ENCODE results near the gene SEC16A.

SEC16A gene, protein sequence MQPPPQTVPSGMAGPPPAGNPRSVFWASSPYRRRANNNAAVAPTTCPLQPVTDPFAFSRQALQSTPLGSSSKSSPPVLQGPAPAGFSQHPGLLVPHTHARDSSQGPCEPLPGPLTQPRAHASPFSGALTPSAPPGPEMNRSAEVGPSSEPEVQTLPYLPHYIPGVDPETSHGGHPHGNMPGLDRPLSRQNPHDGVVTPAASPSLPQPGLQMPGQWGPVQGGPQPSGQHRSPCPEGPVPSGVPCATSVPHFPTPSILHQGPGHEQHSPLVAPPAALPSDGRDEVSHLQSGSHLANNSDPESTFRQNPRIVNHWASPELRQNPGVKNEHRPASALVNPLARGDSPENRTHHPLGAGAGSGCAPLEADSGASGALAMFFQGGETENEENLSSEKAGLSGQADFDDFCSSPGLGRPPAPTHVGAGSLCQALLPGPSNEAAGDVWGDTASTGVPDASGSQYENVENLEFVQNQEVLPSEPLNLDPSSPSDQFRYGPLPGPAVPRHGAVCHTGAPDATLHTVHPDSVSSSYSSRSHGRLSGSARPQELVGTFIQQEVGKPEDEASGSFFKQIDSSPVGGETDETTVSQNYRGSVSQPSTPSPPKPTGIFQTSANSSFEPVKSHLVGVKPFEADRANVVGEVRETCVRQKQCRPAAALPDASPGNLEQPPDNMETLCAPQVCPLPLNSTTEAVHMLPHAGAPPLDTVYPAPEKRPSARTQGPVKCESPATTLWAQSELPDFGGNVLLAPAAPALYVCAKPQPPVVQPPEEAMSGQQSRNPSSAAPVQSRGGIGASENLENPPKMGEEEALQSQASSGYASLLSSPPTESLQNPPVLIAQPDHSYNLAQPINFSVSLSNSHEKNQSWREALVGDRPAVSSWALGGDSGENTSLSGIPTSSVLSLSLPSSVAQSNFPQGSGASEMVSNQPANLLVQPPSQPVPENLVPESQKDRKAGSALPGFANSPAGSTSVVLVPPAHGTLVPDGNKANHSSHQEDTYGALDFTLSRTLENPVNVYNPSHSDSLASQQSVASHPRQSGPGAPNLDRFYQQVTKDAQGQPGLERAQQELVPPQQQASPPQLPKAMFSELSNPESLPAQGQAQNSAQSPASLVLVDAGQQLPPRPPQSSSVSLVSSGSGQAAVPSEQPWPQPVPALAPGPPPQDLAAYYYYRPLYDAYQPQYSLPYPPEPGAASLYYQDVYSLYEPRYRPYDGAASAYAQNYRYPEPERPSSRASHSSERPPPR (N-terminal part only)

DNA sequence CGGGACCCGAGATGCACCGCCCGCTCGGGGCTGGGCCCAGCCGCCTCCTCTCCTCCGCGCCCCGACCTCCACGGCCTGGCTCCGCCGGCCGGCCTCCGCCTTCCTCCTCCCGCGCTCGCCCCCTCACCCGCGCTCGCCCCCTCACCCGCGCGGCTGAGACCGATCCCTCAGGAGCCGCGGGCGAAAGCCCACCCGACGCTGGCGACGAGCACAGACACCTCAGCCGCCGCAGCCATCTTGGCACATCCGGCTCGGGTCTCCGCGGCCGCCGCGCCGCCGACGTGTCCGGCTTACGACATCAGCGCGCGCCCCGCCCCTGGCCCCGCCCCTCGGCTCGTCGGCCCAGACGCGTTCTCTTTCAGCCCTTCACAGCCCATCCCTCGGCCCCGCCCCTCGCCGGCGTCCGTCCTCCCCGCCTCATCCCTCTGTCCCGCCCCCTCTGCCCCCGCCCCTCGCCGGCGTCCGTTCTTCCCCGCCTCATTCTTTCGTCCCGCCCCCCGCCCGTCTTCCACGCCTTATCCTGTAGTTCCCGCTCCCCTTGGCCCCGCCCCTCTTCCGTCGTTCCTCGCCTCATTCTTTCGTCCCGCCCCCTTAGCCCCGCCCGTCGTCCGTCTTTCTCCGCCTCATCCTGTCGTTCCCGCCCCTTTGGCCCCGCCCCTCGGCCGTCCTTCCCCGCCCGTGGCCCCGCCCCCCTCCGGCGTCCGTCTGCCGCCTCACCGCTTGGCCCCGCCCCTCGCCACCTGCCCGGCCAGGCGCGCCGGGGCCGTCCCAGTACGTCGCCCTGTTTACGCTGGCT, at the start of gene SEC16A:
Gene SEC16A, minus strand, starts transcription at position 248 of the 796 bp plus-strand sequence. CDS start 5,425 bp downstream, outside the sequence.
- peak; percentile 98 to 99 for DNase-seq

- no peak for DNase-seq
Observed at GRCh38 chr9:136531904-136532798, 49.3 kb upstream of the SEC16A start.

DNA sequence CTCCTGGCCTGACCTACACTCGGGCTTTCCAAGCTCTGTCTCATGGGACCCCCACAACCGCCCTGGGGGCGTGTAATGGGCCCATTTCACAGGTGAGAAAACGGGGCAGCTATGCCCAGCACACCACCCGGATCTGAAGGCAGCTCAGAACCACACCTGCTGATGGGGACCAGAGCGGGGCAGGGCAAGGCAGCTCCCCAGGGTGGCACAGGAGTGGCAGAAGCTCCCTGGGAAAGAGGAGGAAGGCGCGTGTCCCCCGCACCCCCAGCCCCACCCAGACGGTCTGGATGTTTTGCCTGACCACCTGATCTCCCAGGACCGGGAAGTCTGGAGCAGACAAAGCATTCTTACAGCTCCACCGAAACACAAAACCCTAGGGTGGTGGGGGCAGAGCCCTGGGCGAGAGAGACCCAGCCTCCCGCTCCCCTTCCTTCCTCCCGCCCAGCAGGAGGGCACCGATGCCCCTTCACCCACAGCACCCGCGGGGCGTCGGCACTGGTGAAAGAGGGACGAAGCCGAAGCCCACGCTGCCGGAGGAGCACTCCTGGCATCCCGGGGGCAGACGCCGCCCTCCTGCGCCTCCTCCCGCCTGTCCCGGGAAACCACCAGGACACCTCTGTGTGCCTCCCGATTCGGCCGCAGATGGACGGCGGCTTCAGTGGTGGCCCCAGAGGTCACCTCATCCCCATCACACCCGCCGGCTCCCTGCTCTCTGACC, 48.5 kb upstream of the SEC16A start:
- no peak for DNase-seq

GRCh38 chr9:136530461-136531089, 47.7 kb upstream of the SEC16A start:
- DNase-seq = no peak

DNA sequence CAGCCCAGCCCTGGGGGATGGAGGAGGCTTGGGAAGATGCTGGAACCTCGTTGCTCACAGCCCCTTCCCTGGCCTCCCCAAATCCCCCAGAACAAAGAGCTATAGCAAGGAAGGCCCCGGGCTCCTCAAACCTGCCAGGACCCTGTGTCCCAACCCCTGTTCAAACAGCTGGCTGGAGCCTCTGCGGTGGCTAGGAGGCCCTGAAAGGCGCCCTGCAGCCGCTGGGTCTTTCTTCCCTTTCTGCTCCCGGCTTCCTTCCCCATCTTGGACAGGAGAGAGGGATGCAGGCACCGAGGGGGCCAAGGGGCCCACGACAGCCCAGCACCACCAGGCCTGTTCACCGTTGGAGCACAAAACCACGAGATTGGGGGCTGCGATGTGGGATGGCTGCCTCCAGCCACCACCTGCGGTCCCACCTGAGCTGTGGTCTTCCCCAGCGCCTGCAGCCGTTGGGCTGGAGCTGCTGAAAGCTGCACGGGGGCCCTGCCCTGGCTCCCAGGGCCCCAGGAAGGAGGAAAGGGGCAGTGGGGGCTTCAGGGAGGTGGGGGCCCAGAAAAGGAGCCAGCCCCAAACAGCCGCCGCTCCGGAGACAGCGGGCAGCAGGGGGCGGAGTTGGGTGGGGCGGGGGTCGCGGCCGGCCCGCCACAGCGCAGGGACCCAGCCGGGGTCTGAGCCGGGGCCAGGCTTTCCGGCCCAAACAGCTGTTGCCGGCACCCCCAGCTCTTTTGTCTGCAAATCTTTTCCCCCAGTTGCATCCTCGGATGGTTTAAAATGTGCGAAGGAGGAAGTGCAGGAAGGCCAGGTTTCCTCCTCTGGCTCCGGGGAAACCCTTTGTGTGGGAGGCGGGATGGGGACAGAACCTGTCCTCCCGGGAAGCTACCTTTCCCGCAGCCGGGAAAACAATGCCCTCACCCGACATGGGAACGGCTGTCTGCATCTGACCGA, 46.9 kb upstream of the SEC16A start:
- no peak for DNase-seq

DNA sequence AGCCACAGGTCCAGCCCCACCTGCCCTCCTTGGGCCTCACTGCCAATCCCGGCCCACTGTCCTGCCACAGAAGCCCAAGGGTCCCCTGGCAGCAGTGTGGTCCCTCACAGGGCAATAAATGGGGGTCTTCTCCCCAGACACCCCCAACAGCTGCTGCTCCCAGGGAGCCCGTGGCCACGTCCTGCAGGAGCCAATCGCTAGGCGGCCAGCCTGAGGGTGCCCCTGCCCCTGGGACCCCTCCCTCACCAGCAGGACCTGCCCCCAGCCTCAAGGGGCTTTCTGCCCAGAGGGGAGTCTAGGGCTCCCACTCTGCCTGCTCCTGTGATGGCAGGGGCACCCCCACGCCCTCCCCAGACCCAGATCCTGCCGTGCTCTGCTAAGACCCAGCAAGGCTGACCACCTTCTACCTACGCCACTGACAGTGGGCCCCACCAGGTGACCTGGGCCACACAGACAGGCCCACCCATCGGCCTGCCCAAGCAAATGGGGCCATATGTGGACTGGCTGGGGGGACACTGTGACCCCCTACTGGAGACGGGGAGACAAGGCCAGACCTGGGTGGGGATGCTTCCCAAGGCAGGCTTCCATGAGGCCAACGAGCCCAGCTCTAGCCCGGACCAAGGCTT, 46.0 kb upstream of the SEC16A start:
- no peak for DNase-seq

DNA sequence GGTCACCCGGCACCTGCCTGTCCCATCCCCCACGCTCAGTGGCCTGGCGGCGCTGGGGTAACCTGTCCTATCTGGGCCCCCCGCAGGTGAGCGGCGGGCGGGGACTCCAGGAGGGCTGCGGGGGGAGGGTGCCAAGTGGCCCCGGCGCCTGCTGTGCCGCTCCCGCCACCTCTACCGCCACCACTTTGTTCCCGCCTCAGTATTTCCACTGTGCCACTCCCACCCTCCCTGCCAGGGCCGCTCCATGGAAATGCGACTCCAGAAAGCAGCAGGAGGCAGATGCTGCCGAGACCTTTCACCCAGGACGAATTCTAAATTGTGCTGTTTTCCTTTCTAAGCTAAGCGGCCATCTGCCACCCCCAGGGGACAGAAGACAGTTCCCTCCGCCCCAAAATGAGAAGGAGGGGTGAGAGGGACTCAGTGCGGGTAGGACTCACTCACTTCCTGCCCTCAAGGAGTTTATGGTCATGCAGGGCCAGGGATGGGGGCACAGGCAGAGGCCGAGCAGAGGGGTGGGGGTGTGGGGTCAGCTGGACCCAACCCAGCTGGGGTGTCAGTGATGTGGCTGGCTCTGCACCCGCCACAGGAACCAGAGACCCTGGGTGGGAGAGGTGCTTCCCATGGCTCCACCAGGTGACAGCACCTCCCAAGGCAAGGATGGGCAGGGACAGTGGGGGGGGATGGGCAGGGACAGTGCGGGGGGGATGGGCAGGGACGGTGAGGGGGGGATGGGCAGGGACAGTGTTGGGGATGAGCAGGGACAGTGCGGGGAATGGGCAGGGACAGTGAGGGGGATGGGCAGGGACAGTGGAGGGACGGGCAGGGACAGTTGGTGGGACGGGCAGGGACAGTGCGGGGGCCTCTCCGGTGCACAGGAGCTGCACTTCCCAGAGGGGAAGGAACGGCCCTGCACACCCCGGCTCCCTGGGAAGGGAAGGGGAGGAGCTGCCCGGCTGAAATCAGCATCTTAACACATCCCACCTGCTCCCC, 45.2 kb upstream of the SEC16A start:
- DNase-seq = no peak

- DNase-seq = no peak
Observed at GRCh38 chr9:136527131-136527530, 44.3 kb upstream of the SEC16A start.

- no peak for DNase-seq
Observed at GRCh38 chr9:136526625-136527066, 43.8 kb upstream of the SEC16A start.

- DNase-seq = no peak
Observed at GRCh38 chr9:136525841-136526499, 43.1 kb upstream of the SEC16A start.

DNA sequence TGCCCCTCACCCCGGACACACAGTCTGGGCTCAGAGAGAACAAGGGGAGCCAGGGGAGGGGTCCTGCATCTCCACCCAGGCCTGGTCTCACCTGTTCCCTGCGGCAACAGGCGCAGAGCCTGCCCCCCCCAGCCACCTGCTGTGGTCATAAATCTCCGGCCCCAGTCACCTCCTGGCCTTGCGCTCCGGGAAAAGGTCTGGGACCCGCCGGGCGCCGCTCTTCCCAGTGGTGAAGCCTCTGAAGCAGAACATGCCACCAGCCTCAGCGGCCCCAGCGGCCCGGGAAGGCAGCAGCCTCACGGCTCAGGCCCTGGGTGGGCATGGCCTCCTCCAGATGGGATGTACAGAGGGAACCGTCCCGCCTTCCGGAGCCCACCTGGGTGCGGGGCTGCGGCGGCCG, 42.4 kb upstream of the SEC16A start:
- no peak for DNase-seq

- DNase-seq = peak in 1 of 2 donors; percentile 56
Observed at GRCh38 chr9:136522314-136523237, 39.7 kb upstream of the SEC16A start.

- DNase-seq = peak in 1 of 2 donors; percentile 74
Observed at GRCh38 chr9:136521537-136521936, 38.7 kb upstream of the SEC16A start.

GRCh38 chr9:136520053-136520540, 37.3 kb upstream of the SEC16A start:
- DNase-seq = no peak
